Suprapubic skin (tissue), 4 donors: ENCODE results near the gene REPIN1.

ENCODE experiments used
- CTCF ChIP-seq, 2 donors: fragments of 200-600 bp in 1 of 2; fragments of 450-650 bp in 1 of 2; sonication (generic) in 1 of 2; IDR thresholded peaks; one replicate each; pipeline ENCODE4 v1.5.1; 2016 to 2019; ENCODE audit warnings: antibody characterized with exemption in 2 of 2, mild to moderate bottlenecking in 1 of 2, moderate library complexity in 1 of 2
- EP300 ChIP-seq: sonication (generic); formaldehyde crosslinking; IDR thresholded peaks from one replicate; pipeline ENCODE4 v1.6.1; 2017; ENCODE audit warnings: antibody characterized with exemption
- POLR2AphosphoS5 ChIP-seq, 3 donors: sonication (generic); formaldehyde crosslinking; IDR thresholded peaks; one replicate each; pipeline ENCODE4 v1.6.1; 2017; ENCODE audit warnings: antibody characterized with exemption in 3 of 3

- no peak for TF ChIP-seq POLR2AphosphoS5 (IDR thresholded peaks at IDR 0.05)
- no peak for TF ChIP-seq CTCF (IDR thresholded peaks at IDR 0.05)
- TF ChIP-seq EP300: no peak
These were observed 1.3 kb downstream of the REPIN1 start for GRCh38 chr7:150369748-150370501.
